UCSD-AML1 (cell line): ENCODE results near the gene PCED1B.
A peak's percentile ranks its signal among the peaks of the same experiment; 100 is the strongest.
"Not testable (repeated sequence)": the region's sequence is repeated elsewhere in the genome, so short reads cannot be mapped to it uniquely, and the experiment has no call there.

Experiments
- DNase-seq: peaks from one replicate; lab custom pipeline; 2025; ENCODE audit not compliant: unreplicated experiment; lab: John Stamatoyannopoulos, UW

The PCED1B gene

DNA sequence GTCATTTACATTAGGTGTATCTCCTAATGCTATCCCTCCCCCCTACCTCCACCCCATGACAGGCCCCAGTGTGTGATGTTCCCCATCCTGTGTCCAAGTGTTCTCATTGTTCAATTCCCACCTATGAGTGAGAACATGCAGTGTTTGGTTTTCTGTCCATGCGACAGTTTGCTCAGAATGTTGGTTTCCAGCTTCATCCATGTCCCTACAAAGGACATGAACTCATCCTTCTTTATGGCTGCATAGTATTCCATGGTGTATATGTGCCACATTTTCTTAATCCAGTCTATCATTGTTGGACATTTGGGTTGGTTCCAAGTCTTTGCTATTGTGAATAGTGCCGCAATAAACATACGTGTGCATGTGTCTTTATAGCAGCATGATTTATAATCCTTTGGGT, 37.9 kb downstream of the PCED1B start:
- not testable (repeated sequence) for DNase-seq

DNA sequence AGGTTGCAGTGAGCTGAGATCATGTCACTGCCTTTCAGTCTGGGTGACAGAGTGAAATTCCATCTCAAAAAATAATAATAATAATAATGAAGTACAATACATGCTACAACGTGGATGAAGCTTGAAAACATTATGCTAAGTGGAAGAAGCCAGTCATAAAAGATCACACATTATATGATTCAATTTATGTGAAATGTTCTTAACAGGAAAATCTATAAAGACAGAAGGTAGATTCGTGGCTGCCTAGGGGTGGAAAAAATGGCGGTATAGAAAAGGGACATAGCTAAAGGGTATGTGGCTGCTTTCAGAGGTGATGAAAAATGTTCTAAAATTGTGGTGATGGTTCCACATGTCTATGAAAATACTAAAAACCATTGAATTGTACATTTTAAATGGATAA, 41.3 kb downstream of the PCED1B start:
- no peak for DNase-seq

DNA sequence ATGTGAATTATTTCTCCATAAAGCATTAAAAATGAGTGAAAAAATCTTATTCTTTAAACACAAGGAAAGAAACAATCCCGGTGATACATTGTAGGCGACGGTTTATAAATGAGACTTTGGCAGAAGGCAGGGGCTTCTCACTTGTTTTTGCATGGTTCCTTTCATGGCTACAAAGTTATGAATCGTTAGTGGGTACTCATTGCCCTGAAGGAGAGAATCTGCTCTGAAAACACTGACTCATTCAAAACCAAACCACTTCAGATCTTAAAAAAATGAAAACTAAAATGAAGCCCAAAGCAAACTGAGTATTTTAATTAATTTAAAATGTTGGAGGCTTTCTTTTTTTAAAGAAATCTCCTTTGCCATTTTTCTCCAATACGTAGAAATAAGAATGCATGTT, 41.7 kb downstream of the PCED1B start:
- no peak for DNase-seq

DNA sequence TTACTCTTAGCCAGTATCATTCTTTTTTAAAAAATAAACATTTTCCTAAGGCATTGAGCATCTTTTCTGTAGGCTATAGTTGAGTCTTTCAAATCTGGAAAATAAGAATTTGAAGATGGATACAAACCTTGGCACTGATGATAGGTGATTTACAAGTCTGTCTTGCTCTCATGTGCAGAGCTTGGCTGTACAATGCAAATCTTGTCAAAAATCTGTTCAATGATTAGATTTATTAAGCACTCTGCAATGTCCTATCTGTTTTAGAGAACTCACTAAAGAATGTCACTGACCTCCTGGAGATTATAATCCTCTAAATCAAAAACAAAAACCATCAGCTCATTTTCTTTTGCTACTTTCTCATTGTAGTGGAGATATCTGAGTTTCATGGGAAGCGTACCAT, 43.2 kb downstream of the PCED1B start:
- no peak for DNase-seq

DNA sequence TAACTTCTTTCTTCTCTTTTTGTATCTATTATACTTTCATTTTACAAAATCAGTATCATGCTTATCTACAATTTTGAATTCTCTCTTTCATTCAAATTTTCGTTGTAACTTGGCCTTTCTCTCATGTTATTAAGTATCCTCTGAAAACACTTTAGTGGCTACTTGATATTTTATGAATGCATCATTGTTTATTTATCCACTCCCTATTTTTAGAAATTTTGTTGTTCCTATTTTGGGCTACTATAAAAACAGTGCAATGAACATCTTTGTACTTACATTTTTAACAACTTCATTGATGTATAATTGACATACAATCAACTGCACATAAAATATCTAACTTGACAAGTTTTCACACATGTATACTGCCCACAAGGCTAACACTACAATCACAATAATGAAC, 44.3 kb downstream of the PCED1B start:
- no peak for DNase-seq

DNA sequence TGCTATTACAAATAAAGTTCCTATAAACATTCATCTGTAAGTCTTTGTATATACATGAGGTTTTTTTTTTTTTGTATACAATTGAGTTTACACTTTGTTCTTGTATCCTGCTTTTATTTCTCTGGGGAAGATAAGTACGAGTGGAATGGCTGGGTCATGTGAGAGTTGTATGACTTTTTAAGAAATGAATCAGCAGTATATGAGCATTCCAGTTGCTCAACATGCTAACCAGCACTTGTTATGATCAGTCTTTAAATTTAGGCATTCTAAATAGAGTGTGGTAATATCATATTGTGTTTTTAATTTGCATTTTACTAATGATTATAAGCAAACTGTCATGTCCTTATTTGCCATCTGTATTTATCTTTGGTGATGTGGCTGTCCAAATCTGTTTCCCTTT, 45.0 kb downstream of the PCED1B start:
- DNase-seq, result no peak

DNA sequence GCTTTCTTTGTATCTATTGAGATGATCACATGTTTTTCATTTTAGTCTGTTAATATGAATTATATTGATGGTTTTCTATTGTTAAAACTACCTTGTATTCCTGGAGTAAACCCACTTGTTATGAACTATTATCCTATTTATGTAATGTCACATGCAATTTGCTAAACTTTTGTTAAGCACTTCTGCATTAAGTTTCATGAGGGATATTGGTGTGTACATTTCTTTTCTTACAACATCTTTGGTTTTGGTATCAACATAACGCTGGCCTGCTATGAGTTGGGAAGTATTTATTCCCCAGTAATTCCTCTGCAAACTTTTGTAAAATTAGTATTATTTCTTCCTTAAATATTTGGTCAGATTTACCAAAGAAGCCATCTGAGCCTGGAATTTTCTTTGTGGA, 46.8 kb downstream of the PCED1B start:
- DNase-seq, result no peak

DNA sequence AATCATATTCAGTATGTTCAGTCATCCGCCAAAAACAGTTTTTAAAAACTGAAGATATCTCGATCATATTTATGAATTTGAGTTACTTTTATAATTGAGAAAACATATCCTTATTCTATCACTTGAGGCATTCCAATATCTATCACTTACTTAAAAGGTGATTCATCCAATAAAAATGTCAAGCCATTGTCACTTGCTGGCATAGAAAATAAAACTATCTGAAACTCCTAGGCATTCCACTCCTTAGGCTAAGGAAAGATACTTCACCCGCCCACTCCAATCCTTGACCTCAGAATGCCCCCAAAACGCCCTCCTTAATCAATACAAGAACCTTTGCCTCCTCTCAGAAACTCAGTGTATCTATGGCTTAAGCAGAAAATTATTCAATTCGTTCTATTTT, 51.6 kb downstream of the PCED1B start:
- no peak for DNase-seq

DNA sequence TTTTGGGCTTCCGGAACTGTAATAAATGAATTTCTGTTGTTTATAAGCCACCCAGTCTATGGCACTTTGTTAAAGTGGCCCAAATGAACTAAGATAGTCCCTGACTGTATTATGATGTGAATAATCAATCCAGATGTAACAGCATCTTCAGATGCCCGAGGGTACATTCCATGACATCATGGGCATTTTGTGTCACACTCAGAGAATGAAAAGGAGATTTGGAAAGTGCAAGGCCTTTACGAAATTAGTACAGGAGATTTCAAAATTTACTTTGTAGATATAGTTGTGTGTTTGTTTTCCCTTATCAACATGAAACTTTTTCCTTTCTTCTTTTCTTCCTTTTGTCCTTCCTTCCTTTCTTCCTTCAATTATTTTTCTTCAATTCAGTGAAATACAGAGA, 54.6 kb downstream of the PCED1B start:
- no peak for DNase-seq

DNA sequence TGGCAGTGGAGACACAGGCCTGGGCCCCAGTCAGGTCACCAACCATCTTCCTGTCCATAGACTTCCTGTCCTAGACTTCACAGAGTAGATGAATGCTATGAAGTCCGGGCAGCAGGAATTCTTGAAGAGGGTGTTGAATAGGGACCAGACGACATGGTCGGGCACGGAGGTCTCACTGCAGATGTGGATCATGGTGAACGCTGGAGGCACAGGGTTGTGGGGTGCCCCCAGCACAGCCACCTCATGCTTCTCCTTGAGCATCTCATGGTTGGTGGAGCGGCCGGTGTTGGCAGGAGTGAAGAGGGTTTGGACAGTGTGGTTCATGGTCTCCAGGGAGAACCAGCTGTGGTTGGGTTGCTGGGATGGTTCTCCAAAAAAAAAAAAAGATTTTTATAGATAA, 56.2 kb downstream of the PCED1B start:
- no peak for DNase-seq

DNA sequence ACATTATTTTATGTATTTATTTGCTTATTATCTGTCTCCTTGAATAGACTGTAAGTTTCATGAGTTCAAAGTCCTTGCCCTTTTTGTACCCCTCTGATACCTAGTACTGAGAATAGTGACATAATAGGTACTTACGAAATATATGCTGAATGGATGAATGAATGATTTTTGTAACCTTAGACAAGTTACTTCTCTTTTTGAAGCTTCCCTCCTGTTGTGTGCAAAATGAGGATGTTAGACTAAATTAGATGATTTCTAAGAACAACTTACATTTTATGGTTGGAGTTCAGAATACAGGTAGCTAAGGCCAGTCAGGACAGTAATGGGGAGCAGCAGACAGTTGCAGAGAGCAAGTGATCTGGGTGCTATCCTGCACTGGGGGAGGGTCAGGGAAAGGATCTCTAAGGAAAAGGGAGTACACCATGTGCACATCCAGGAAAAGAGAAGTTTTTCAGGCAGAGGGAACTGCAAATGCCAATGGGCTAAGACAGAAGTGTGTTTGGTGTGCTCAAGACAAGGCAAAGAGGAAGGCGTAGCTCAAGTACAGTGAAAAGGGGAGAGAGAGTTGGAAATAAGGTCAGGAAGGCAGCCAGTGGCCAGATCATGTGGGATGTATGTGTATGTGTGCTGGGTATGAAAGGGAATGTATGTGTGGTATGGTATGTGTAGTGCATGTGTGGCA, 59.7 kb downstream of the PCED1B start:
- DNase-seq, result peak; percentile 15

DNA sequence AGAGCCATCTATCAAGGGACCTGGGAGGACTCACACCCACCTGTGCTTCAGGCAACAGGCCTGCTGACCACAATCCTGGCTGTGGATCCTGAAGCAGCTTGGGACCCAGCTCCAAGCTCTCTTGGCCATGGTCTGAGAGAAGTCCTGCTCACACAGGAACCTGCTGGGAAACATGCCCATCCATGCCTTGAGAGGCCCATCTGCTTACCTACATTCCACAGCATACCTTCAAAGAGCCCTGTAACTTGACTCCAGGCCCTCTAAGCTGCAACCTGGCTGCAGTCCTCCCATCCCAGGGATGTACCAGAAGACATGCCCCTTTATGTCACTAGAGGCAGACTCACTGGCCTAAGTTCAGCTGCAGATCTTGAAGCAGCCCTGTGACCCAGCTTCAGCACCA, 62.0 kb downstream of the PCED1B start:
- no peak for DNase-seq

DNA sequence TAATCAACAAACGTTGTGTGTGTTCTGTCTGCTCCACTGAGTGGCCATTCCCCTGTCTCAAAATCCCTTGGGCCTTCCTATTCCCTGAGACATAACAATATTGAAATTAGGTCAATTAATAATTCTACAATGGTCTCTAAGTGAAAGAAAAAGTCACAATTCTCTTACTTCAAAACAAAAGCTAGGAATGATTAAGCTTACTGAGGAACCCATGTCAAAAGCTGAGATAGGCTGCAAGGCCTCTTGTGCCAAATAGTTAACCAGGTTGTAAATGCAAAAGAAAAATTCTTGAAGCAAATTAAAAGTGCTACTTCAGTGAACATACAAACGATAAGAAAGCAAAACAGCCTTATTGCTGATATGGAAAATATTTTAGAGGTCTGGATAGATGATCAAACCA, 65.3 kb downstream of the PCED1B start:
- DNase-seq, result no peak

DNA sequence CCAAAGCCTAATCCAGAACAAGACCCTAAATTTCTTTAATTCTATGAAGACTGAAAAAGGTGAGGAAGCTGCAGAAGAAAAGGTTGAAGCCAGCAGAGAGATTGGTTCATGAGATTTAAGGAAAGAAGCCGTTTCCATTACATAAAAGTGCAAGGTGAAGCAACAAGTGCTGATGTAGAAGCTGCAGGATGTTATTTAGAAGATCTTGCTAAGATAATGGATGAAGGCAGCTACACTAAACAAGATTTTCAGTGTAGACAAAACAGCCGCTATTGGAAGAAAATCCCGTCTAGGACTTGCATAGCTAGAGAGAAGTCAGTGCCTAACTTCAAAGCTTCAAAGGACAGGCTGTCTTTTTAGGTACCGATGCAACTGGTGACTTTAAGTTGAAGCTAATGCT, 65.8 kb downstream of the PCED1B start:
- no peak for DNase-seq

DNA sequence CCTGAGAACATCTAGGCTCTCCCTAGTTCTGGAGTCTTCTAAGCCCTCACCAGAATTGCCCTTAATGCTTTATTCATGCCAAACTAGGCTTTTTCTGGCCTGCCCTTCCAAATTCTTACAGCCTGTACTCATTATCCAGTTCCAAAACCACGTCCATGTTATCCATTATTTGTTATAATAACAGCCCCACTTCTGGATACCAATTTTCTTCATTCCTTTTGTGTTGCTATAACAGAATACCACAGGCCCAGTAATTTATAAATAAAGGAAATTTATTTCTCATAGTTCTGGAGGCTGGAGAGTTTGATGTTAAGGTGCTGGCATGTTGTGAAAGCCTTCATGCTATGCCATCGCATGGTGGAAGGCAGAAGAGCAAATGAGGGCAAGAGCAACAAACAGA, 68.3 kb downstream of the PCED1B start:
- no peak for DNase-seq

DNA sequence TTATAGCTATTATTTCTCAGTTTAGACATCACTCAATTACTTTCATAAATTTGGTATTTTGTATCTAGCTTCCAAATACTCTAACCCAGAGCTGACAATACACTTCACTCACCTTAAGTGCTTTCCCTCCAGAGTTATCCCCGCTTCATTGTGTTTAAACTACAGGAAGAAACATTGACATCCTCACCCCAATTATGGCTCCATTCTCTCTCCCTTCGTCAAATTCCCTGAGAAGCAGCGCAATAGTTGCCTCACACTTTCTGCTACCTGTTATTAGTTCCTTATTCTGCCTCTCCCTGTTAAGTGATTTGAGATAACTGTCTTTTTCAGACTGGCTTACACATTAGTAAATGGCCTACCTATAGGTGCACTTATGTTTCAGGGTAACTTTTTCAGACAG, 69.7 kb downstream of the PCED1B start:
- no peak for DNase-seq

DNA sequence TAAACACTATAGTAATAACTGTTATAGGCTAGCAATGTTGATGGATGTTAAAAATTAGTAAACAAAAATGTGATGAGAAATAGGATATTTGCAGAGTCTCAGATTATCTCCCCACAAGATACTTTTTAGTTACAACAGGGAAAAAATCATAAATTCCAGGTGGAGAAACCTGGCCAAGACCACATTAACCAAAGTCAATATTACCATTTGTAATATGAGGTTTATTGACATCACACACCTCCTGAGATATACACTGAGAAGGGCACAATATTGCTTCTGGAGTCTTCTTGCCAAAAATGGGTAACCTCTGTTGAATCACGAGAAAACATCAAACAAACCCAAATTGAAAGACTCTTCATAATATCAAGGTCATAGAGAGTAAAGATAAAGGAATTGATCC, 72.7 kb downstream of the PCED1B start:
- no peak for DNase-seq

DNA sequence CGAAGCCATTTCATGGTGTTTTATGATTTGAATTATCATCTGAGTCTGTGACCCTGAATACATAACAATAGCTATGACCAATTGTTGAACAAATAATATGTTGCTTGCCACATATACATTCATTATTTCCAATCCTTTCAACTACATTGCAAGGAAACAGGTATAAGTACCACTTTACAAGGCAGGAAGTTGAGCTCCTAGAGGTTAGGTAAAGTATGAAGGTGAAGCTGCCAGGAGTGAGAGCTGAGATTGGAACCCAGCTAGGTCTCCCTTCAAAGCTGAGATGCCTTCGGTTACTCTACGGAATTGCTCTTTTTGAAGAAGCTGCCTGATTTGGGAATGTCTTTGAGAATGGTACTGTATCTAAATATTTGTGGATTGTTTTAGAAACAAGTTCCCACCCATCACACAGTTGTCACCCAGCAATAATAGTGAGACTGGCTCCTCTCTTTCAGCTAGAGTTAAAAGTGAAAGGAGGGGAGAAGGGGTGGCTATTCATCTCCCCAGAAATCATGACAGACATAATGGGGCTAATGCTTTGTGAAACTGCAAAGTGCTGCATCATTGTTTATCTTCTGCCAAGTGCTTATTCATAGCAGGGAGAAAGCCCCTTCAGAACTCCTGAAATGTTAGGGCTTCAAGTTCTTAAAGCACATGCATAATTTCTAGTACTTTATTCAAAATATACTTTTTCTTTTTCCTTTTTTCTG, 76.2 kb downstream of the PCED1B start:
- DNase-seq, result no peak

DNA sequence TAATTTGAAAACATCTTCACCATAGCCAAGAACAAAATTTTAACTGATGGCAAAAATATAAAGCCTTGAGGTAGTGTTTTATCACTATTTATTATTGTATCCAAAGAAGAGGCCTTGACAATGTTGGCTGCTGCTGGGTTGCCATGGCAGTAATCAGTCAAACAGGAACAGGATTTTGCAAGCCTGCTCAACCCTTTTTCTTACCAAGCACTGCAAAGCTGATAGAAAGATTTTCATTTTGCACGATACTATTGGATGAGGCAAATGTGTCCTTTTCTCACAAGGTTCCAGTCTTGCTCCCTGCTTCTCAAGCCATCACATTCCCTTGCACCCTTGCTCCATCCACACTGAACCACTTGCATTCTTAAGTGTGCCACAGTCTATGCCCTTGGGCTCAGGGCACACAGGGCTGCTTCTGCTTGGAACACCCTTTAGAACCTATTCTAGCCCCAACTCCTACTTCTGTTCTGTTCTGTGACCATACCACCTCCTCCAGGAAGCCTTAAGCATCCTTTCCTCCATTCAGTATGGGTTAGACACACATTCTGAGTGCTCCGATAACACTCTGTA, 76.8 kb downstream of the PCED1B start:
- DNase-seq, result no peak

DNA sequence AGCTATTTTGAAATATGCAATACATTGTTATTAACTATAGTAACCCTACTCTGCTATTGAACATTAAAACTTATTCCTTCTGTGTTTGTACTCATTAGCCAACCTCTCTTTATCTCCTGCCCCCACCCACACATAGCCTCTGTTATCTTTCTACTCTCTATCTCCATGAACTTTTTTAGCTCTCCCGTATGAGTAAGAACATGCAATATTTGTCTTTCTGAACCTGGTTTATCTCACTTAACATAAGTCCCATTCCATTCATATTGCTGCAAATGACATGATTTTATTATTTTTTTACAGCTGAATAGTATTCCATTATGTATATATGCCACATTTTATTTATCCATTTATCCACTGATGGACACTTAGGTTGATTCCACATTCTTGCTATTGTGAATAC, 79.4 kb downstream of the PCED1B start:
- DNase-seq, result no peak

DNA sequence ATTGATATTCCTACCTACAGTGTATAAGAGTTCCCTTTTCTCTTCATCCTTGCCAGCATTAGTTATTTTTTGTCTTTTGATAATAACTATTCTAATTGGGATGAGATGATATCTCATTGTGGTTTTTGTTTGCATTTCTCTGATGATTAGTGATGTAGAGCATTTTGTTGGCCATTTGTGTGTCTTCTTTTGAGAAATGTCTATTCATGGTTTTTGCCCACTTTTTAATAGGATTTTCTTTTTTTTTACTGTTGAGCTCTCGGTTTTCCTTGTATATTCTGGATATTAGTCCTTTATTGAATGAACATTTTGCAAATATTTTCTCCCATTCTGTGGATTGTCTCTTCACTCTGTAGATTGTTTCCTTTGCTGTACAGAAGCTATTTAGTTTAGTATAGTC, 79.9 kb downstream of the PCED1B start:
- no peak for DNase-seq

DNA sequence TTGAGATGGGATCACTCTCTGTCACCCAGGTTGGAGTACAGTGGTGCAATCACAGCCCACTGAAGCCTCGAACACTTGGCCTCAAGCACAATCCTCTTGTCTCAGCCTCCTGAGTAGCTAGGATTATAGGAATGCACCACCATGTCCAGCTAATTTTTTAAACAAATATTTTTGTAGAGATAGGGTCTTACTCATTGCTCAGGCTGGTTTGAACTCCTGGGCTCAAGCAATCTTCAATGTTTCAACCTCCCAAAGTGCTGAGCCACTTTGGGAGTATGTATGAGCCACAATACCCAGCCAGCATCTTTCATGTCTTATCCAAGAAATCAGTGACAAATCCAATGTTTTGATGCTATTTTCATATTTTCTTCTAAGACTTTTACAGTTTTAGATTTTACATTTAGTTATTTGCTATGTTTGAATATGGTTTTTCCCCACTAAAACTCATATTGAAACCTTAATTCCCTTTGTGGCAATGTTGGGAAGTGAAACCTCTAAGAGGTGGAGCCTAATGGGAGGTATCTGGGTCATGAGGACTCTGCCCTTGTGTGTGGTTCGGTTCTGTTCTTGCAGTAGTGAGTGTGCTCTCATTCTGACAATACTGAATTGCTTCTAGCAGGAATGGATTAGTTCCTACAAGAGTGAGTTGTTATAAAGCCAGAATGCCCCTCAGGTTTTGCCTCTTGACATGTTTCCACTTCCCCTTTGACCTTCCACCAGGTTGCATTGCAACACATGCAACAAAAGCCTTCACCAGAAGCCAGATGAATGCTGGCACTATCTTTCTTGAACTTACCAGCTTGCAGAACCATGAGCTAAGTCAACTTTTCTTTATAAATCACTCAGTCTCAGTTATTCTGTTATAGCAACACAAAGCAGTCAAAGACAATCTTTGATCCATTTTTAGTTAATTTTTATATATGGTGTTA, 81.2 kb downstream of the PCED1B start:
- no peak for DNase-seq
